A673 (cell line): ENCODE results near the gene ZFP36. TPM values are rescaled to one million over a fixed set of nuclear protein-coding genes. Genes with fewer than 3 reads are reported as not detected.

Source experiments
- BruUV-seq: library from RNA; stranded (reverse); fragments of 400-500 nt; replicated peaks from 2 replicates; lab custom pipeline; 2021; lab: Mats Ljungman, UMichigan
- CTCF ChIA-PET: fragments of 300-600 bp; sonication (Branson Sonifier 250); formaldehyde crosslinking; loops from one replicate; lab custom pipeline; 2022; ENCODE audit warnings: antibody characterized with exemption; lab: Charles Lee
- POLR2A ChIA-PET: fragments of 300-600 bp; sonication (Branson Sonifier 250); formaldehyde crosslinking; loops from one replicate; lab custom pipeline; 2022; ENCODE audit warnings: antibody characterized with exemption; ENCODE audit not compliant: low non-redundant PET; lab: Charles Lee
- DNase-seq: peaks from one replicate; pipeline ENCODE4 v3.0.0-alpha.2; 2015; ENCODE audit warnings: low spot score
- H3K27ac ChIP-seq: fragments of 200-600 bp; sonication (generic); 2 replicates; pipeline ENCODE4 v1.5.1; 2016; ENCODE audit warnings: mixed run types, low read depth, mild to moderate bottlenecking, mixed read lengths, antibody characterized with exemption, low read length; ENCODE audit not compliant: poor library complexity, severe bottlenecking
- H3K27me3 ChIP-seq: fragments of 200-600 bp; sonication (generic); replicated peaks from 2 replicates; pipeline ENCODE4 v1.6.1; 2017; ENCODE audit warnings: mixed run types, low read depth, mild to moderate bottlenecking, mixed read lengths, antibody characterized with exemption, low read length; ENCODE audit not compliant: insufficient read depth, poor library complexity
- H3K36me3 ChIP-seq: fragments of 200-600 bp; sonication (generic); 2 replicates; pipeline ENCODE4 v1.6.1; 2016; ENCODE audit warnings: mixed run types, mild to moderate bottlenecking, mixed read lengths, antibody characterized with exemption, low read length; ENCODE audit not compliant: insufficient read depth, poor library complexity, severe bottlenecking
- H3K4me1 ChIP-seq: fragments of 200-600 bp; sonication (generic); 2 replicates; pipeline ENCODE4 v1.6.1; 2017; ENCODE audit warnings: mixed run types, mild to moderate bottlenecking, mixed read lengths, antibody characterized with exemption, low read length; ENCODE audit not compliant: insufficient read depth, poor library complexity, severe bottlenecking
- H3K4me3 ChIP-seq: fragments of 200-600 bp; sonication (generic); 2 replicates; pipeline ENCODE4 v1.5.1; 2016; ENCODE audit warnings: low read depth, mixed run types, mild to moderate bottlenecking, mixed read lengths, low read length; ENCODE audit not compliant: poor library complexity, severe bottlenecking
- H3K9me3 ChIP-seq: fragments of 200-600 bp; sonication (generic); 2 replicates; pipeline ENCODE4 v1.6.1; 2016; ENCODE audit warnings: mixed run types, low read depth, mild to moderate bottlenecking, mixed read lengths, antibody characterized with exemption, low read length; ENCODE audit not compliant: poor library complexity, severe bottlenecking
- CTCF ChIP-seq: fragments of 300-800, 200-600 bp; sonication (generic); conservative IDR thresholded peaks from 2 replicates; pipeline ENCODE4 v1.5.1; 2017; ENCODE audit warnings: low read depth, mild to moderate bottlenecking, antibody characterized with exemption, low read length, moderate library complexity, mixed read lengths
- EZH2 ChIP-seq: fragments of 200-600 bp; sonication (generic); IDR thresholded peaks from 2 replicates; pipeline ENCODE4 v1.6.1; 2017; ENCODE audit warnings: borderline replicate concordance, low read depth, mild to moderate bottlenecking, mixed read lengths, antibody characterized with exemption, low read length; ENCODE audit not compliant: poor library complexity, severe bottlenecking
- intact Hi-C: fragments of 100-400 bp; cut with micrococcal nuclease; formaldehyde crosslinking; loops from one replicate; pipeline ENCODE4 v1.10.0; 2022; ENCODE audit not compliant: unreplicated experiment
- total RNA-seq: library from RNA; stranded (reverse); gene quantifications from 2 replicates; pipeline ENCODE4 v1.2.3, GENCODE V29; 2021

ZFP36 gene
- total RNA-seq, 1 experiment from 2014 or later = 7.1 TPM

GRCh38 chr19:39400061-39400460, 6.6 kb upstream of the ZFP36 start:
- POLR2A ChIA-PET = no interaction called here
- no TSS peak for BruUV-seq
- H3K27me3 ChIP-seq = no peaks in the 10 kb centered on the region
- H3K4me1 ChIP-seq = peaks cover 27% of the 10 kb centered on the region
- H3K4me3 ChIP-seq = no peak overlapping the region
- no peak for DNase-seq
- TF ChIP-seq EZH2 = no peak
- TF ChIP-seq CTCF = no peak
- no peaks in the 10 kb centered on the region for H3K36me3 ChIP-seq
- no peak overlapping the region for H3K27ac ChIP-seq
- CTCF ChIA-PET = no interaction called here
- H3K9me3 ChIP-seq = no peaks in the 10 kb centered on the region
- intact Hi-C loops = no loop called here

GRCh38 chr19:39401070-39401548, 5.5 kb upstream of the ZFP36 start:
- no peak for TF ChIP-seq CTCF
- TF ChIP-seq EZH2 = no peak
- CTCF ChIA-PET = no interaction called here
- peaks cover 27% of the 10 kb centered on the region for H3K4me1 ChIP-seq
- no TSS peak for BruUV-seq
- no peak for DNase-seq
- intact Hi-C loops = no loop called here
- no peaks in the 10 kb centered on the region for H3K9me3 ChIP-seq
- H3K4me3 ChIP-seq = no peak overlapping the region
- H3K36me3 ChIP-seq = no peaks in the 10 kb centered on the region
- POLR2A ChIA-PET = no interaction called here
- peak overlapping the region; percentile 98 for H3K27ac ChIP-seq
- H3K27me3 ChIP-seq = no peaks in the 10 kb centered on the region

GRCh38 chr19:39401549-39402345, 4.9 kb upstream of the ZFP36 start:
- peaks cover 27% of the 10 kb centered on the region for H3K4me1 ChIP-seq
- no peaks in the 10 kb centered on the region for H3K27me3 ChIP-seq
- ChIA-PET POLR2A (interaction anchor here (0.6 kb wide), 1 partner anchor 51 kb away, joined by 4 read pairs; no protein-coding TSS in a partner anchor), CTCF (no interaction called here)
- H3K27ac ChIP-seq = peak overlapping the region; percentile 98
- DNase-seq = no peak
- TF ChIP-seq CTCF (no peak), EZH2 (no peak)
- H3K36me3 ChIP-seq = no peaks in the 10 kb centered on the region
- no peak overlapping the region for H3K4me3 ChIP-seq
- intact Hi-C loops = no loop called here
- no TSS peak for BruUV-seq
- H3K9me3 ChIP-seq = no peaks in the 10 kb centered on the region
